Left colon (tissue), 2 donors: ENCODE data around the gene FHOD3. TPM values are rescaled to one million over a fixed set of nuclear protein-coding genes. Genes with fewer than 3 reads are reported as not detected.

Experiments used
- ATAC-seq: fragments of 200-7000 bp; cut with Tn5 transposase; one replicate; pipeline ENCODE4 v1.9.1; 2020; ENCODE audit warnings: mild to moderate bottlenecking, moderate library complexity
- DNase-seq, 2 donors: peaks; one replicate each; pipeline ENCODE4 v3.0.0-alpha.2; 2020
- intact Hi-C, 2 donors: fragments of 100-400 bp; cut with DNase I in 1 of 2; cut with micrococcal nuclease in 1 of 2; formaldehyde crosslinking; loops; one replicate each; pipeline versions ENCODE4 v1.11.2 to v1.14.0; 2022; cut with DNase I, micrococcal nuclease
- total RNA-seq, 2 donors: library from RNA; stranded (reverse); fragmentation: NEBNext Ultra II Directional; extraction: Animal tissue kit (Norgen Biotek cat#: 25700); gene quantifications; one replicate each; pipeline ENCODE4 v1.2.1, GENCODE V29; 2021
- donor health status: DM: no; HTN: no; CAD: no.
- donor health status: DM: yes; HTN: yes; CAD: no.

FHOD3 gene
- total RNA-seq, 2 donors from 2014 or later: 1.3 to 5.1 TPM

GRCh38 chr18:36471393-36471792, 173.9 kb downstream of the FHOD3 start:
- DNase-seq: no peak
- no peak for ATAC-seq
- intact Hi-C loops: no loop called here

DNA sequence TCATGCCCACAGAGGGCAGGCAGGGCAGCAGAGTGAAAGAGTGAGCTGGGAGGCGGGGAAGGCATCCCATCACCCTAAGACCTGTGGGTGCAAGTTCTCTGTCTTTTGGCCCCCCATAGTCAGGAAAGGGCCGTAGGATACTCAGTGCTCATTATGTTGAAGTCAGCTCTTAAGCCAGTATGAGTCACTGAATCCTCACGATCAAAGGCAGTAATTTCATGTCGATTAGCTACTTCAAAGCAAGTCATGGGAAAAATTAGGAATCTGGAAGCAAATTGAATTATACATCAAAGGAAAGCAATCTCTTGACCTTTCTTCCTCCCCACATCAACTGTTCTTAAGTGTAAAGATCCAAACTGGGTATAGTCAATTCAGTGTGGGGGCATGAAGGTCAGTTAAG, 178.9 kb downstream of the FHOD3 start:
- DNase-seq (no peak), ATAC-seq (no peak)
- intact Hi-C loops: no loop called here

- intact Hi-C loops: no loop called here
- ATAC-seq: no peak
- no peak for DNase-seq
Measured at GRCh38 chr18:36477776-36478175, 180.3 kb downstream of the FHOD3 start.

GRCh38 chr18:36481201-36481657, 183.7 kb downstream of the FHOD3 start:
- intact Hi-C loops: no loop called here
- DNase-seq: no peak
- ATAC-seq: no peak

- intact Hi-C loops: no loop called here
- no peak for ATAC-seq
Measured at GRCh38 chr18:36481935-36482334, 184.4 kb downstream of the FHOD3 start.

GRCh38 chr18:36484591-36484990, 187.1 kb downstream of the FHOD3 start:
- DNase-seq (no peak), ATAC-seq (no peak)
- intact Hi-C loops: no loop called here

More at GRCh38 chr18:36481935-36482334, 184.4 kb downstream of the FHOD3 start:
- no peak for DNase-seq

- DNase-seq: no peak
- intact Hi-C loops: no loop called here
- no peak for ATAC-seq
Measured at GRCh38 chr18:36485772-36486171, 188.3 kb downstream of the FHOD3 start.

DNA sequence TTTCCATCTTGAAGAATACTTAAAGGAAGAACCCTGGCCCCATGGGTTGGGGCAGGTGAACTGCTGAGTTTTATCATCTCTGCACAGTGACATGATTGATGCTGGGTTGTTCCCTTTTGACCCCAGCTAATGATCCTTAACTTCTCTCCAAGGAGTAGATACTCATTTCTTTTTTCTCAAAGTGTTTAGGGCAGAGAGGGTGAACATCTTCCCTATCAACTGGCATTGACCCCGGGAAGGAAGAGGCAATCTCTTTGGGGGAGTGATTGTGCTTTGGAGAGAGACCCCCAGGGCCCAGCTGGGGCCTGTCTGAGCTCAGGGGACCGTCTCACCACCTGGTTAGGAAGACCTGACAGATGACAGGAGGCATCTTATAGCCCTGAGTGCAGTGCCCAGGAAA, 190.6 kb downstream of the FHOD3 start:
- DNase-seq (no peak), ATAC-seq (no peak)
- intact Hi-C loops: no loop called here

DNA sequence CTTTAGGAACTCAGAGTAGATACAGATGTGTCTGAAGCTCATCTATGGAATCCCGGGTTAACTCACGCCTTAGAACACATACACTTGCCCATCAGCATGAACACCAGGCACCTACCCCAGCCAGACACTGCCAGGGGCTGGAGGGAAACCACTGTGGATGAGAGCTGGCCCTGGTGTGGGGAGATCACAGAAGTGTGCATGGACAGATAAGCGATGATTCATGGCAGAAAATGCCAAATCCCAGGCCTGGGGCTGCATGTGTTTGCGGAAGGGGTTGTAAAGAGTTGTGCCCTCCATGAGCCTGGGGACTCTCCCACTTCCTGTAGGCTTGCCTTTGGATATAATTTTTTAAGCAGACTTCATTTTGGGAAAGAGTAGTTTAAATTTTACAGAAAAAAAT, 193.4 kb downstream of the FHOD3 start:
- intact Hi-C loops: no loop called here
- DNase-seq (no peak), ATAC-seq (no peak)

DNA sequence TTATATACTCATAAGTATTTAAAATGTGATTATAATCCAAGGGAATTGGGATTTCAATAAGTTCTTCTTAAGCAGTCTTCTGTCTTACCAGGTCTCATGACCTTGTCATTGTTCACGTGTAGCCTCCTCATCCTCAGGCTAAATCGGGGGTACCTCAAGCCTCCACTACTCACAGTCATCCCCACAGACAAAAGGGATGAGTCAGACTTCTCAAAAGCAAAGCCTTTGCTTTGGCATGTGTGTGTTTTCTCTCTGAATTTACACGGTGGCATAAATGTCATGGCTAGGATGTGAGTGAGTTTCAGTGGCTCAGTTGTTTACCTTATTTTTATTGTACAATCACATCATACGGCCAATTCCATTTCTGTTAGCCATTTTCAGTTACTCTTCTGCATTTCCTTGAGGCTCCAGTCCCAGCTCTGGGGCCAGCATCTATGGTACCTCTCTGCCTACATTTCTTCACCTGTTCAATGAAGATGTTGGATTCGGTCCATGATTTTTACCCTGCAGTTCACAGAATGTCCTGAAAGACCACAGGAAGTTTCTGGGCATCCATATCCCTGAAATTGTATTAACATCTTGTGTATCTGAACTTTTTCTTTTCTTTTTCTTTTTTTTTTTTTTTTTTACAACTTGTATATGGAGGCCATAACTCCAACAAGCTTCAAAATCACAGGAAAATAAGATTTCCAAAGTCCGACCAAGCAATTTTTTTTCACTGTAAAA, 195.3 kb downstream of the FHOD3 start:
- ATAC-seq: no peak
- no peak for DNase-seq
- intact Hi-C loops: no loop called here

DNA sequence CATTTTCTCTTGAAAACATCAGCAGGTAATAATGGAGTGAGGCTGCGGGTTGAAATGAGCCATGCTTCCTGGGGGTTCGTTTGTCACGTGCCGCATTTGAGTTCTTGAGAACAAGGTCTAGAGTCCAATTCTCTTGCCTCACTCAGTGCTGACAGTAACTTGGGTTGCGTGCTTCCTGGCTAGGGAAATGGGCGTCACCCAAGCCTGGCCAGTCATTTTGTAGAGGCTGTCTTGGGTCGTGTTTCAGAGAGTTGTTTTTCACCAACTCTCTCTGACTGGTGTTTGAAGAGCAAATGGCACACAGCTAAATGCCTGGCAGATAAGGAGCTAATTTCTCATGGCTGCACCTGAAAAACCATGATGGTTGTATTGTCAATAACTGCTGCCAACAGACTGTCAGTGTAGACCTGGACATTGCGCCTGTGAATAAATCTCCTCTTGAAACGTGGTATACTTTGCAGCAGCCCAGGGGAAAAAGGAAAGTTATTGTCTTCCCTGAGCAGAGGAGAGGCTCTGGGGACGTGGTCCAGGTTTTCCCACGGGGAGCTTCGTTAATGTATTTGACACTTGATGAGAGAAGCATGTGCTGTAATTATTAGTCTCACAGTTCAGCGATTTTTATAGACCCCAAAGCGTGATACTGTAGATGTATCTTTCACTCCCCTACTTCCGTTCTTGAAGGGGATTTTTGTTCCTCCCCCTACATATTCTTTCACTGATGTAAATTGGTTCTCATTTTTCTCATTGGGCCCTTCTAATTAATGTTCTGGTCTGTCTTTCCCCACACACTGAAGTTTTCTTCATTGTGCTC, 196.0 kb downstream of the FHOD3 start:
- ATAC-seq (peak; percentile 78), DNase-seq (no peak)
- intact Hi-C loops: no loop called here

GRCh38 chr18:36494160-36494437, 196.6 kb downstream of the FHOD3 start:
- intact Hi-C loops: no loop called here
- no peak for DNase-seq
- ATAC-seq: no peak

DNA sequence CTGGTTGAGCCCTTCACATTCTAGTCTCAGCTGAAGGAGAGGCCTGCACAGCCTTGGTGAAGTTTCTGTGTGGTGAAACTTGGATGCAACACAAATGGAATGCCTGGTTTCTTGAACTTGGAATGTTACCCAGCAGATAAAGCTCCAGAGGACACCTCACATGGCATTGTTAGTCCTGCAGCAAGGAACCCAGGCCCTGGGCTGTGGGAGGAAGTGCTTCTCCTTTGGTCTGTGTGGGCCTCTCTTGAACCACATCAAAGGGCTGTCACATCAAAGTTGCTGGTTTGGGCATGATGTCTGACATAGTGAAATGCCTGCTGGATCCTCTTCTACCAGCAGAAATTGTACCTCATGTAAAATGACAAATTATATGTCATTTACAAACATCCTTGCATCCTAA, 198.5 kb downstream of the FHOD3 start:
- ATAC-seq (no peak), DNase-seq (no peak)
- intact Hi-C loops: no loop called here

DNA sequence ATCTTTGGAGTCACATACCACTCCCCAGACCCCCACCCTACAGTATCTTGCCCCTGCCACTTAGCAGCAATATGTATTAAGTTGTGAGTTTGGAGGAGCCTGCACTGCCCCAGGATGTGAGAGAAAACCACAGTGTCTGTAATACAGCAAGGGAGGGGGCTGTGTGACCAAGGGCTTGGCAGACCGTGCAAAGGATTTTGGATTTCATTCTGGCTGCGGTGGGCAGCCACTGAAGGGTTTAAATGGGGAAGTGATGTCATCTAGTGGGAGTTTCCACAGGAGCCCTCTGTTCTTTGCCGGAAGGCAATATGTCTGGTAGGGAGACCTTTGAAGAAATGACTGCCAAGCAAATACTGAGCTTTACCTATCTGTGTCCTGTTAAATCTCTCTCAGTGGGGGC, 202.4 kb downstream of the FHOD3 start:
- intact Hi-C loops: no loop called here
- no peak for ATAC-seq

GRCh38 chr18:36501100-36501499, 203.6 kb downstream of the FHOD3 start:
- DNase-seq (no peak), ATAC-seq (no peak)
- intact Hi-C loops: no loop called here

More for the DNA sequence above, 202.4 kb downstream of the FHOD3 start:
- DNase-seq: no peak

GRCh38 chr18:36503477-36503876, 206.0 kb downstream of the FHOD3 start:
- intact Hi-C loops: no loop called here
- ATAC-seq: no peak
- DNase-seq: no peak

GRCh38 chr18:36504928-36505327, 207.4 kb downstream of the FHOD3 start:
- DNase-seq: no peak
- intact Hi-C loops: no loop called here
- no peak for ATAC-seq

DNA sequence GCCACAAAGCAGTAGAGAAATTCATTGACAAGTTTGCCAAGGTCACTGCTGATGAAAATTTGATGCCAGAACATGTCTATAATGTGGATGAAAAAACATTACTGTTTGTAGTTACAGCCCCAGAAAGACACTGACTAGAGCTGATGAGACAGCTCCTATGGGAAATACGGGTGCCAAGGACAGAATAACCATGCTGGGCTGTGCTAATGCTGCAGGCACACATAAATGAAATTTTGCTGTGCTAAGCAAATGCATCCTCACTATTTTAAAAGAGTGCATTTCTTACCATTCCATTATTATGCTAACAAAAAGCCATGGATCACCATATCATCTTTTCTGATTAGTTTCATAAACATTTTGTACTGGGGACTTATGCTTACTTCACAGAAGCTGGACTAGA, 208.2 kb downstream of the FHOD3 start:
- DNase-seq: no peak
- no peak for ATAC-seq
- intact Hi-C loops: no loop called here

DNA sequence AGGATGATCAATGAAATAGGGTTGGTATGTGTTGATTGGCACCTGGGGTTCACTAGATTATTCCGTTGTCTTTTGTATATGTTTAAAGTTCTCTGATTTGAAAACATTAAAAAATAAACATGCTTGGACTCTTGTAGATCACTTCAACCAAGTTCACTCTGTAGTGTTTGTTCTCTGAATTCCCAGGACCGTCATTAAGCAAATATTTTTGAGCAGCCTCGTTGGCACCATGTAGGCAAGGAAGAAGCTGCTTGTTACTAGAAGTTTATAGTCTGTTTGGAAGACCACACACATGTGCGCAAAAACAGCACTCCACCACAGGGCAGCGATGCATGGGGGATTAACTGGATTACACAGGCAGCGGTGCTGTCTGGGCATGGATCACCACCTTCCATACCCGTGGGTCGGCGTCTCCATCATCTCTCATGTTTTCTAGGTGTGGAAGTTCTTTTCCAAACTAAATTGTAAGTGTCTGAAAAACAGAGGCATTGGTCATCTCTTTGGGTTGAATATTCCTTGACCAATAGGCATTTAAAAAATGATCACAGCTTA, 212.2 kb downstream of the FHOD3 start:
- ATAC-seq (no peak), DNase-seq (no peak)
- intact Hi-C loops: no loop called here

DNA sequence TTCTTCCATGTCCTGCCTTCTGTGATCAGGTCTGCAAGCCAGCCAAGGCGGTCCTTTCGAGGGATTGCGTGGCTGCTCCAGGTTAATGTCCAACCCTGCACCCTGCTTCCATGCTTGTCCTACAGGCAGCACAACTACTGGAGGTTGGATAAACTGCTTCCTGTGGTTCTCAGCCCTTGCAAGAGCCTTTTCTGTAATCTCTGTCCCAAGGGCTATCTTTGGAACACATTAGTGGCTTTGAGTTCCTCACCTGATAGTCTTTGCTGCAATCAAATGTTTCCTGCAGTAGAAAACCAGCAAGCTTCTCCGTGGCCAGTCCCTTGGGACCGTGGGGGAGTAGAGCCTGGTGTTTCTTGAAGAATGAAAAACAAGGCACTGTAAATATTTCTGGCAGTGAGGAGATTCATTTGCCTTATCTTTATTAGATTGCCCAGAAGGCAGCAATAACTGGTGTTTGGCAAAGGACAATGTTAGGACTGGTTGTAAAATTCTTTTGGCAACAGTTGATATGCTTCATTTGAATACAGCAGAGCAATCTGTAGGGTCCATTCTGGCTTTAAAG, 214.4 kb downstream of the FHOD3 start:
- ATAC-seq (peak; percentile 92), DNase-seq (peak; percentile 19 to 30)
- intact Hi-C loops: no loop called here
